ENCODE results near the gene PSEN1.
"Not testable (repeated sequence)": the region's sequence is repeated elsewhere in the genome, so short reads cannot be mapped to it uniquely, and the experiment has no call there.

PSEN1 gene

DNA sequence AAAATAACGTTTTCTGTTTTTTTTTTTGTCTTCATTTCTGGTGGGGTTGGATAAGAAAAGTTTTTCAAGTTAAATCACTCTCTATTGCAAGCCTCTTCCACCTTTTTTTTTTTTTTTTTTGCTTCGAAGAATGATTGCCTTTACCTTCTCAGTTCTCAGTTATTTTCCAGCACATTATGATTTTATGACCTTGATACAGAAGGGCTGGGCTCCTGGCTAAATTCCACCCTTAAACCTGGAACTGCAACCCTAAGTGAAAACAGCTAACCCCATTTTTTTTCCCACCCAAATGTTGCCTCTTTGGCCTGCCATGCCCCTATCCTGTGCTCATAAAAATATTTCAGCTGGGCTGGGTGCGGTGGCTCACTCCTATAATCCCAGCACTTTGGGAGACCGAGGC, 31.4 kb downstream of the PSEN1 start:
- Histone ChIP-seq H3K9me3 (ENCODE audit: low read length) (no peaks in the 10 kb centered on the region), H3K4me1 (ENCODE audit: insufficient read depth, low read length) (no peaks in the 10 kb centered on the region), H3K36me3 (ENCODE audit: insufficient read depth, low read length) (peaks cover 35% of the 10 kb centered on the region), H3K27me3 (ENCODE audit: control insufficient read depth in 1 of 2, insufficient read depth in 2 of 2, low read length in 2 of 2) (no peaks in the 10 kb centered on the region), H3K9ac (ENCODE audit: low read length) (no peak overlapping the region), H3K4me3 (ENCODE audit: low read depth in 1 of 2, low read length in 2 of 2) (no peak overlapping the region), H3K27ac (ENCODE audit: low read depth, low read length) (no peak overlapping the region)

GRCh38 chr14:73168274-73168673, 32.0 kb downstream of the PSEN1 start:
- Histone ChIP-seq H3K36me3 (ENCODE audit: insufficient read depth, low read length) (peaks cover 41% of the 10 kb centered on the region), H3K27ac (ENCODE audit: low read depth, low read length) (no peak overlapping the region), H3K9me3 (ENCODE audit: low read length) (no peaks in the 10 kb centered on the region), H3K9ac (ENCODE audit: low read length) (no peak overlapping the region), H3K4me1 (ENCODE audit: insufficient read depth, low read length) (no peaks in the 10 kb centered on the region), H3K27me3 (ENCODE audit: control insufficient read depth in 1 of 2, insufficient read depth in 2 of 2, low read length in 2 of 2) (no peaks in the 10 kb centered on the region), H3K4me3 (ENCODE audit: low read depth in 1 of 2, low read length in 2 of 2) (no peak overlapping the region)

- no peak overlapping the region for H3K4me3 ChIP-seq (ENCODE audit: low read depth in 1 of 2, low read length in 2 of 2)
- H3K9ac ChIP-seq (ENCODE audit: low read length), result no peak overlapping the region
- H3K27me3 ChIP-seq (ENCODE audit: control insufficient read depth in 1 of 2, insufficient read depth in 2 of 2, low read length in 2 of 2), result no peaks in the 10 kb centered on the region
- H3K27ac ChIP-seq (ENCODE audit: low read depth, low read length), result no peak overlapping the region
- H3K36me3 ChIP-seq (ENCODE audit: insufficient read depth, low read length), result peaks cover 45% of the 10 kb centered on the region
- H3K4me1 ChIP-seq (ENCODE audit: insufficient read depth, low read length), result no peaks in the 10 kb centered on the region
- H3K9me3 ChIP-seq (ENCODE audit: low read length), result no peaks in the 10 kb centered on the region
These were observed 32.4 kb downstream of the PSEN1 start for GRCh38 chr14:73168691-73169090.

DNA sequence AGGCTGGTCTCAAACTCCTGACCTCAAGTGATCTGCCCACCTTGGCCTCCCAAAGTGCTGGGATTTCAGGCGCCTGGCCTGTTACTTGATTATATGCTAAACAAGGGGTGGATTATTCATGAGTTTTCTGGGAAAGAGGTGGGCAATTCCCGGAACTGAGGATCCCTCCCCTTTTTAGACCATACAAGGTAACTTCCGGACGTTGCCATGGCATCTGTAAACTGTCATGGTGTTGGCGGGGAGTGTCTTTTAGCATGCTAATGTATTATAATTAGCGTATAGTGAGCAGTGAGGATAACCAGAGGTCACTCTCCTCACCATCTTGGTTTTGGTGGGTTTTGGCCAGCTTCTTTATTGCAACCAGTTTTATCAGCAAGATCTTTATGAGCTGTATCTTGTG, 33.5 kb downstream of the PSEN1 start:
- H3K4me3 ChIP-seq (ENCODE audit: low read depth in 1 of 2, low read length in 2 of 2); H3K9me3 ChIP-seq (ENCODE audit: low read length); H3K27me3 ChIP-seq (ENCODE audit: control insufficient read depth in 1 of 2, insufficient read depth in 2 of 2, low read length in 2 of 2); H3K4me1 ChIP-seq (ENCODE audit: insufficient read depth, low read length); H3K27ac ChIP-seq (ENCODE audit: low read depth, low read length); H3K9ac ChIP-seq (ENCODE audit: low read length): not testable (repeated sequence)
- H3K36me3 ChIP-seq (ENCODE audit: insufficient read depth, low read length), result peaks cover 54% of the 10 kb centered on the region

DNA sequence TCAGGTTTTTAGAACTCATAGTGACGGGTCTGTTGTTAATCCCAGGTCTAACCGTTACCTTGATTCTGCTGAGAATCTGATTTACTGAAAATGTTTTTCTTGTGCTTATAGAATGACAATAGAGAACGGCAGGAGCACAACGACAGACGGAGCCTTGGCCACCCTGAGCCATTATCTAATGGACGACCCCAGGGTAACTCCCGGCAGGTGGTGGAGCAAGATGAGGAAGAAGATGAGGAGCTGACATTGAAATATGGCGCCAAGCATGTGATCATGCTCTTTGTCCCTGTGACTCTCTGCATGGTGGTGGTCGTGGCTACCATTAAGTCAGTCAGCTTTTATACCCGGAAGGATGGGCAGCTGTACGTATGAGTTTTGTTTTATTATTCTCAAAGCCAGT, 34.4 kb downstream of the PSEN1 start:
- Histone ChIP-seq H3K27me3 (ENCODE audit: control insufficient read depth in 1 of 2, insufficient read depth in 2 of 2, low read length in 2 of 2) (no peaks in the 10 kb centered on the region), H3K36me3 (ENCODE audit: insufficient read depth, low read length) (peaks cover 55% of the 10 kb centered on the region), H3K27ac (ENCODE audit: low read depth, low read length) (no peak overlapping the region), H3K4me1 (ENCODE audit: insufficient read depth, low read length) (no peaks in the 10 kb centered on the region), H3K9ac (ENCODE audit: low read length) (no peak overlapping the region), H3K4me3 (ENCODE audit: low read depth in 1 of 2, low read length in 2 of 2) (no peak overlapping the region), H3K9me3 (ENCODE audit: low read length) (no peaks in the 10 kb centered on the region)

DNA sequence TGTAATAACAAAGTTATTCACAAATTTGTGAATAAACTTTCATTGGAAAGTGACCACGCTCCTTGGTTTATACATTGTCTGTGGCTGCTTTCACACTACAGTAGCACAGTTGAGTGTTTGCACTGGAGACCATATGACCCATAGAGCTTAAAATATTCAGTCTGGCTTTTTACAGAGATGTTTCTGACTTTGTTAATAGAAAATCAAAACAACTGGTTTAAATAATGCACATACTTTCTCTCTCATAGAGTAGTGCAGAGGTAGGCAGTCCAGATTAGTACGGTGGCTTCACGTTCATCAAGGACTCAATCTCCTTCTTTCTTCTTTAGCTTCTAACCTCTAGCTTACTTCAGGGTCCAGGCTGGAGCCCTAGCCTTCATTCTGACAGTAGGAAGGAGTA, 36.2 kb downstream of the PSEN1 start:
- no peaks in the 10 kb centered on the region for H3K9me3 ChIP-seq (ENCODE audit: low read length)
- H3K4me3 ChIP-seq (ENCODE audit: low read depth in 1 of 2, low read length in 2 of 2), result no peak overlapping the region
- no peaks in the 10 kb centered on the region for H3K27me3 ChIP-seq (ENCODE audit: control insufficient read depth in 1 of 2, insufficient read depth in 2 of 2, low read length in 2 of 2)
- H3K36me3 ChIP-seq (ENCODE audit: insufficient read depth, low read length), result peaks cover 59% of the 10 kb centered on the region
- no peaks in the 10 kb centered on the region for H3K4me1 ChIP-seq (ENCODE audit: insufficient read depth, low read length)
- H3K27ac ChIP-seq (ENCODE audit: low read depth, low read length), result no peak overlapping the region
- H3K9ac ChIP-seq (ENCODE audit: low read length), result no peak overlapping the region

DNA sequence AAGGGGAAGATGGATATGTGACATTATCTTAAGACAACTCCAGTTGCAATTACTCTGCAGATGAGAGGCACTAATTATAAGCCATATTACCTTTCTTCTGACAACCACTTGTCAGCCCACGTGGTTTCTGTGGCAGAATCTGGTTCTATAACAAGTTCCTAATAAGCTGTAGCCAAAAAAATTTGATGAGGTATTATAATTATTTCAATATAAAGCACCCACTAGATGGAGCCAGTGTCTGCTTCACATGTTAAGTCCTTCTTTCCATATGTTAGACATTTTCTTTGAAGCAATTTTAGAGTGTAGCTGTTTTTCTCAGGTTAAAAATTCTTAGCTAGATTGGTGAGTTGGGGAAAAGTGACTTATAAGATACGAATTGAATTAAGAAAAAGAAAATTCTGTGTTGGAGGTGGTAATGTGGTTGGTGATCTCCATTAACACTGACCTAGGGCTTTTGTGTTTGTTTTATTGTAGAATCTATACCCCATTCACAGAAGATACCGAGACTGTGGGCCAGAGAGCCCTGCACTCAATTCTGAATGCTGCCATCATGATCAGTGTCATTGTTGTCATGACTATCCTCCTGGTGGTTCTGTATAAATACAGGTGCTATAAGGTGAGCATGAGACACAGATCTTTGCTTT, 36.9 kb downstream of the PSEN1 start:
- Histone ChIP-seq H3K27ac (ENCODE audit: low read depth, low read length) (no peak overlapping the region), H3K4me3 (ENCODE audit: low read depth in 1 of 2, low read length in 2 of 2) (no peak overlapping the region), H3K27me3 (ENCODE audit: control insufficient read depth in 1 of 2, insufficient read depth in 2 of 2, low read length in 2 of 2) (no peaks in the 10 kb centered on the region), H3K4me1 (ENCODE audit: insufficient read depth, low read length) (no peaks in the 10 kb centered on the region), H3K36me3 (ENCODE audit: insufficient read depth, low read length) (peaks cover 59% of the 10 kb centered on the region), H3K9ac (ENCODE audit: low read length) (no peak overlapping the region), H3K9me3 (ENCODE audit: low read length) (no peaks in the 10 kb centered on the region)

DNA sequence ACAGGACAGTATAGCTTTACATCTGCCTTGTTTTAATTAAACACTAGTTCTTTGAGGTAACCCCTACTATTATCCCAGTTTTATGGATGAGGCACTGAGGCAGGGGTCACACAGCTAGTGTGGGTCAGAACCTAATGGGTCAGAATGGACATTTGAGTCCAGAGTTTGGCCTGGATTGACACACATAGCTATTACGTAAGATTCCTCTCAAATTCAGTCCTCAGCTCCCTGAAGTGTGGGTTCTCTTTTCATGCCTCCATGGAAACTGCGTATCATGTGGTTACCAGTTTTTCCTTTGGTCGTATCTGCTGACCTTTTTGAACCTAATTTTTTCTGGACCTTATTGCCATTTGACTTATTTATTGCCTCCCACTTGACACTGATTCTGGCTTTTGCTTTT, 40.4 kb downstream of the PSEN1 start:
- no peaks in the 10 kb centered on the region for H3K4me1 ChIP-seq (ENCODE audit: insufficient read depth, low read length)
- peaks cover 40% of the 10 kb centered on the region for H3K36me3 ChIP-seq (ENCODE audit: insufficient read depth, low read length)
- no peak overlapping the region for H3K4me3 ChIP-seq (ENCODE audit: low read depth in 1 of 2, low read length in 2 of 2)
- no peak overlapping the region for H3K9ac ChIP-seq (ENCODE audit: low read length)
- H3K27me3 ChIP-seq (ENCODE audit: control insufficient read depth in 1 of 2, insufficient read depth in 2 of 2, low read length in 2 of 2), result no peaks in the 10 kb centered on the region
- no peak overlapping the region for H3K27ac ChIP-seq (ENCODE audit: low read depth, low read length)
- H3K9me3 ChIP-seq (ENCODE audit: low read length), result no peaks in the 10 kb centered on the region

DNA sequence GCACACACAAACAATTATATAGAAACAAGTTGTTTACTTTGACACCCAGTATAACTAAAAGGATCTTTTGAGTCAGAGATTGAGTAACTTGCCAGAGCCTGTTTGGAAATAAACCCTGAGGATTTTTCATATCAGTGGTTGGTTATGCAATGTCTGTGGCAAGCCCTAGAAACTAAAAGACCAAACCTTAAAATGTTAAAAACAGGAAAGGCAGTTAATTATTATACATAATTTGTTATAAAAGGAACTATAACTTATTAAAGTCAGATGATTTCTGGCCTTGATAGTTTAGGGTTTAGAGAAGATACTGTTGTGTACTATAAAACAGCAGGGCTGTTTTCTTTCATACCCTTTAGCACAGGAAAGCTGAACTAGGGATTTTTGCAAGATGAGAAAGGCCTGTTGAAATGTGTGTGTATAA, 44.1 kb downstream of the PSEN1 start:
- Histone ChIP-seq H3K27ac (ENCODE audit: low read depth, low read length) (no peak overlapping the region), H3K36me3 (ENCODE audit: insufficient read depth, low read length) (peaks cover 11% of the 10 kb centered on the region), H3K9me3 (ENCODE audit: low read length) (no peaks in the 10 kb centered on the region), H3K4me1 (ENCODE audit: insufficient read depth, low read length) (no peaks in the 10 kb centered on the region), H3K9ac (ENCODE audit: low read length) (no peak overlapping the region), H3K4me3 (ENCODE audit: low read depth in 1 of 2, low read length in 2 of 2) (no peak overlapping the region), H3K27me3 (ENCODE audit: control insufficient read depth in 1 of 2, insufficient read depth in 2 of 2, low read length in 2 of 2) (no peaks in the 10 kb centered on the region)

- H3K4me1 ChIP-seq (ENCODE audit: insufficient read depth, low read length); H3K36me3 ChIP-seq (ENCODE audit: insufficient read depth, low read length); H3K4me3 ChIP-seq (ENCODE audit: low read depth in 1 of 2, low read length in 2 of 2); H3K9me3 ChIP-seq (ENCODE audit: low read length); H3K9ac ChIP-seq (ENCODE audit: low read length); H3K27ac ChIP-seq (ENCODE audit: low read depth, low read length); H3K27me3 ChIP-seq (ENCODE audit: control insufficient read depth in 1 of 2, insufficient read depth in 2 of 2, low read length in 2 of 2): not testable (repeated sequence)
These were observed 44.7 kb downstream of the PSEN1 start for GRCh38 chr14:73180969-73181368.

DNA sequence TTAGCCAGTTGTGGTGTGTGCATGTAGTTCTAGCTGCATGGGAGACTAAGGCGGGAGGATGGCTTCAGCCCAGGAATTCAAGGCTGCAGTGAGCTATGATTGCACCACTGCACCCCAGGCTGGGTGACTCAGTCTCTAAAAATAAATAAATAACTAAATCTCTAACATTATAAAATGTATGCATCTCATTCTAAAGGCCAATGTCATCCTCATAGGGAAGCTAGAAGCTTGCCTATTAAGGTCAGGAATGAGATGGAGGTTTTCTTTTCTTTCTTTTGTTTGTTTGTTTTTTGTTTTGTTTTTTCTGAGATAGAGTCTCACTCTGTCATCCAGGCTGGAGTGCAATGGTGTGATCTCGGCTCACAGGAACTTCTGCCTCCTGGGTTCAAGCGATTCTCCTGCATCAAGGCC, 52.2 kb downstream of the PSEN1 start:
- H3K27ac ChIP-seq (ENCODE audit: low read depth, low read length), result no peak overlapping the region

DNA sequence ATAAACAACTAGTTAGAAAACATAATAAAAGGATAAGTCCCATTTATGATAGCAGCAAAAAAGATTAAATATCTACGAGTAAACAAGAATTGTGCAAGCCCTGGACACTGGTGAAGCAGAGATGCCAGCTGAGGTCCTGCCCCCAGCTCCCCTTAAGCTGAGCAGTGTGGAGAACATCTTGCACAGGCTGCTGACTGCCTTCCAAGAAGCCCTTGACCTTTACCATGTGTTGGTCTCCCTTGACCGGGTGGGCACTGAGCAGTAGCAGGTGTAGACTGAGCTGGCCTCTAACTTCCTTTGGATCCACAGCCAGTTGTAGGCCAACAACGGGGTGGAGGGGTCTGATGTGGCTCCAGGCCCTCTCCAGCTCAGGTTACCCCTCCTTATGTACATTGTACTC, 53.3 kb downstream of the PSEN1 start:
- H3K27me3 ChIP-seq (ENCODE audit: control insufficient read depth in 1 of 2, insufficient read depth in 2 of 2, low read length in 2 of 2), result no peaks in the 10 kb centered on the region
- peaks cover 33% of the 10 kb centered on the region for H3K36me3 ChIP-seq (ENCODE audit: insufficient read depth, low read length)
- no peak overlapping the region for H3K4me3 ChIP-seq (ENCODE audit: low read depth in 1 of 2, low read length in 2 of 2)
- H3K4me1 ChIP-seq (ENCODE audit: insufficient read depth, low read length), result no peaks in the 10 kb centered on the region
- no peak overlapping the region for H3K9ac ChIP-seq (ENCODE audit: low read length)
- H3K27ac ChIP-seq (ENCODE audit: low read depth, low read length), result no peak overlapping the region
- no peaks in the 10 kb centered on the region for H3K9me3 ChIP-seq (ENCODE audit: low read length)

More for the DNA sequence above, 52.2 kb downstream of the PSEN1 start:
- H3K4me1 ChIP-seq (ENCODE audit: insufficient read depth, low read length), result no peaks in the 10 kb centered on the region
- no peaks in the 10 kb centered on the region for H3K9me3 ChIP-seq (ENCODE audit: low read length)
- H3K9ac ChIP-seq (ENCODE audit: low read length), result no peak overlapping the region
- H3K4me3 ChIP-seq (ENCODE audit: low read depth in 1 of 2, low read length in 2 of 2), result no peak overlapping the region
- no peaks in the 10 kb centered on the region for H3K27me3 ChIP-seq (ENCODE audit: control insufficient read depth in 1 of 2, insufficient read depth in 2 of 2, low read length in 2 of 2)
- H3K36me3 ChIP-seq (ENCODE audit: insufficient read depth, low read length), result peaks cover 25% of the 10 kb centered on the region

Measured in muscle layer of colon (tissue), 2 donors.